ENCODE data around the gene DYNC2I2.
"Not testable (repeated sequence)": the region's sequence is repeated elsewhere in the genome, so short reads cannot be mapped to it uniquely, and the experiment has no call there.

The DYNC2I2 gene

GRCh38 chr9:128611600-128612394 is 44.9 kb downstream of the DYNC2I2 start:
- no peak for DNase-seq

GRCh38 chr9:128610897-128611296 is 45.8 kb downstream of the DYNC2I2 start:
- no peak for DNase-seq

GRCh38 chr9:128607642-128608350 is 48.9 kb downstream of the DYNC2I2 start:
- DNase-seq = peak; percentile 78 to 86

- no peak for DNase-seq
Measured at GRCh38 chr9:128603697-128604096, 53.0 kb downstream of the DYNC2I2 start.

- DNase-seq = no peak
Measured at GRCh38 chr9:128600099-128600498, 56.5 kb downstream of the DYNC2I2 start.

- DNase-seq = no peak
Measured at GRCh38 chr9:128595471-128595870, 61.2 kb downstream of the DYNC2I2 start.

GRCh38 chr9:128593856-128594255 is 62.8 kb downstream of the DYNC2I2 start:
- DNase-seq = no peak

- DNase-seq = no peak
Measured at GRCh38 chr9:128593039-128593438, 63.6 kb downstream of the DYNC2I2 start.

- no peak for DNase-seq
Measured at GRCh38 chr9:128588581-128589233, 67.9 kb downstream of the DYNC2I2 start.

GRCh38 chr9:128587453-128587852 is 69.2 kb downstream of the DYNC2I2 start:
- DNase-seq = no peak

- DNase-seq = not testable (repeated sequence)
Measured at GRCh38 chr9:128586934-128587333, 69.7 kb downstream of the DYNC2I2 start.

GRCh38 chr9:128585155-128585554 is 71.5 kb downstream of the DYNC2I2 start:
- not testable (repeated sequence) for DNase-seq
